SHP77 (cell line): ENCODE measurements around the gene GJA4.

Experiments used
- DNase-seq, 2 experiments: peaks; one replicate each; lab custom pipeline; 2025; lab: John Stamatoyannopoulos, UW

Gene GJA4

GRCh38 chr1:34792868-34793727 lies at the start of gene GJA4:
Gene GJA4 (plus strand): TSS chr1:34792999. CDS start chr1:34794214, 1,215 bp downstream.
- no peak for DNase-seq

- DNase-seq = no peak
These were observed 49.0 kb upstream of the GJA4 start for GRCh38 chr1:34743775-34744174.

GRCh38 chr1:34744851-34745250 lies 47.9 kb upstream of the GJA4 start:
- DNase-seq = no peak

GRCh38 chr1:34745666-34746065 lies 47.1 kb upstream of the GJA4 start:
- DNase-seq = no peak

- no peak for DNase-seq
These were observed 46.7 kb upstream of the GJA4 start for GRCh38 chr1:34746101-34746500.

GRCh38 chr1:34746785-34747637 lies 45.8 kb upstream of the GJA4 start:
- DNase-seq = no peak

GRCh38 chr1:34747638-34747941 lies 45.2 kb upstream of the GJA4 start:
- DNase-seq = no peak

- DNase-seq = no peak
These were observed 42.8 kb upstream of the GJA4 start for GRCh38 chr1:34749992-34750391.

GRCh38 chr1:34750610-34751009 lies 42.2 kb upstream of the GJA4 start:
- DNase-seq = no peak

GRCh38 chr1:34753163-34753562 lies 39.6 kb upstream of the GJA4 start:
- no peak for DNase-seq

- DNase-seq = no peak
These were observed 37.7 kb upstream of the GJA4 start, which contains the start of gene GJB5 for GRCh38 chr1:34754964-34755637. Gene GJB5 (plus strand): TSS chr1:34755047. CDS start chr1:34757331, 2,284 bp downstream.

GRCh38 chr1:34755961-34756360 lies 36.8 kb upstream of the GJA4 start:
- no peak for DNase-seq

- DNase-seq = no peak
These were observed 35.4 kb upstream of the GJA4 start for GRCh38 chr1:34757386-34757785.

GRCh38 chr1:34758751-34759150 lies 34.0 kb upstream of the GJA4 start:
- DNase-seq = no peak

GRCh38 chr1:34759503-34760357 lies 33.1 kb upstream of the GJA4 start, which contains the start of gene GJB4:
Gene GJB4 (plus strand): TSS chr1:34759740. CDS start chr1:34761255, 1,515 bp downstream.
- DNase-seq = no peak

- no peak for DNase-seq
These were observed 31.5 kb upstream of the GJA4 start for GRCh38 chr1:34761176-34761761.

- DNase-seq = no peak
These were observed 31.0 kb upstream of the GJA4 start for GRCh38 chr1:34761776-34762307.

GRCh38 chr1:34762474-34763141 lies 30.2 kb upstream of the GJA4 start:
- no peak for DNase-seq

- no peak for DNase-seq
These were observed 29.5 kb upstream of the GJA4 start for GRCh38 chr1:34763142-34763781.

GRCh38 chr1:34768856-34769255 lies 23.9 kb upstream of the GJA4 start:
- DNase-seq = no peak
